Stimulated activated CD4-positive, alpha-beta T cell treated with anti-CD3 and anti-CD28 coated beads, Interleukin-4, amount 100 ng/mL, for 4 hours (primary cell): Measurements from ENCODE around the gene CD86.
"Not testable (repeated sequence)": the region's sequence is repeated elsewhere in the genome, so short reads cannot be mapped to it uniquely, and the experiment has no call there.

ENCODE experiments used
- DNase-seq, 2 experiments: peaks; one replicate each; pipeline ENCODE4 v3.0.0-alpha.2; 2020

Gene CD86

DNA sequence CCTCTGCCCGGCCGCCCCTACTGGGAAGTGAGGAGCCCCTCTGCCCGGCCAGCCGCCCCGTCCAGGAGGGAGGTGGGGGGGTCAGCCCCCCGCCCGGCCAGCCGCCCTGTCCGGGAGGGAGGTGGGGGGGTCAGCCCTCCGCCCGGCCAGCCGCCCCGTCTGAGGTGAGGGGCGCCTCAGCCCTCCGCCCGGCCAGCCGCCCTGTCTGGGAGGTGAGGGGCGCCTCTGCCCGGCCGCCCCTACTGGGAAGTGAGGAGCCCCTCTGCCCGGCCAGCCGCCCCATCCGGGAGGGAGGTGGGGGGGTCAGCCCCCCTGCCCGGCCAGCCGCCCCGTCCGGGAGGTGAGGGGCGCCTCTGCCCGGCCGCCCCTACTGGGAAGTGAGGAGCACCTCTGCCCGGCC is 109.8 kb downstream of the CD86 start:
- not testable (repeated sequence) for DNase-seq

DNA sequence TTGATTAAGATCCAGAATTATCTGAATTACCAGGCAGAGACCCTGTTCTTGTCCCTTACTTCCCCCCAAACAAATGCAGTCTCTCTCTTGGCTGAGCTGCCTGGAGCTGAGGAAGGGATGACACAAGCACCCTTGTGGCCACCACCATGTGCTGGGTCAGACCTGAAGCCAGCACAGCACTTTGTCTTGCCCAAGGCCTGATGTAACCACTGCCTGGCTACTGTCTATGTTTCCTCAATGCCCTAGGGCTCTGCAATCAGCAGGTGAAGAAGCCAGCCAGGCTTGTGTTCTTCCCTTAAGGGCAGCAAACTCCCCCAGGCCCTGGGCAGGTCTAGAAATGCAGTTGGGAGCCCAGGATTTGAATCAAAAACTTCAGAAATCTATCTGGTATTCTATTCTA is 112.5 kb downstream of the CD86 start:
- no peak for DNase-seq

DNA sequence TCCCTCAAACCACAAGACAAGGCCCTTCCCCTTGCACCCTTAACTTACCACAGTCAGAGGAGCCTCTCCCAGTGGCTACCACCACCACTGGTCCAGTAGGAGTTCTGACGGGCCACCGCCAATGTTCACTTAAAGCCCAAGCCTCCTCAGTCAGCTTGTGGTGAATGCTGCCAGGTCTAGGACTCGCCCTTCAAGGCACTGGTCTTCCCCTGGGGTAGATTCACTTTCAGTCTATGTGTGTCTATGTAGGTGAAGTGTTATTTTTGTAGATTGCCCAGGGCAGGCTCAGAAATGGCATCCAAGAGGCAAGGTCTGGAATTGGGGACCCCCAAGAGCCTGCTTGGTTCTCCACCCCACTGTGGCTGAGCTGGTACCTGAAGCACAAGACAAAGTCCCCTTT is 112.9 kb downstream of the CD86 start:
- DNase-seq = no peak

DNA sequence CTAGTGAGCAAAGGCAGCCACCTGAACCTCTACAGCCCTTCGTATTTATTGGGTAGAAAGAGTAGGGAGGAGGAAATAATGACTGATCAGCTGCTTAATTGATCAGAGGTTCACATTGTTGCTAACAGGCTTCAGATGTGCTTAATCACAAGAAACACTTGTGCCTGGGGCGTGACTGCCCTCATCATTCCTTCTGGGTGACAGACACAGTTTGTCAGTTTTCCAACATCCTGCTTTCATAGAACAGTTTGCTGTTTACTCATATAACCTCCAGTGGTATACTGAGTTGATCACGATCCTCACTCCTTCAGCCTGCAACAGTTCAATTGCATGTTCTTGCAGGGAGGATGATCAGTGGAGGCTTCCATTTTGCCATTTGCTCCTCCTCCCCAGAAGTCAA is 114.7 kb downstream of the CD86 start:
- no peak for DNase-seq
